Esophagus squamous epithelium (tissue), 5 donors: ENCODE results near the gene IFT43. TPM values are rescaled to one million over a fixed set of nuclear protein-coding genes. Genes with fewer than 3 reads are reported as not detected.
A peak's percentile ranks its signal among the peaks of the same experiment; 100 is the strongest.

Source experiments
- DNase-seq: peaks from one replicate; lab custom pipeline; 2025; lab: John Stamatoyannopoulos, UW
- H3K27ac ChIP-seq, 4 donors: fragments of 200-600 bp; sonication (generic); one replicate each; pipeline ENCODE4 v1.5.1; 2016 to 2019; ENCODE audit warnings: mild to moderate bottlenecking in 1 of 4
- H3K27me3 ChIP-seq, 4 donors: fragments of 200-600 bp; sonication (generic); 1 replicate in 3 of 4; 2 replicates in 1 of 4; pipeline versions ENCODE4 v1.5.1 to v1.6.0; 2017 to 2021; ENCODE audit warnings: antibody characterized with exemption in 1 of 4
- H3K36me3 ChIP-seq, 3 donors: fragments of 200-600 bp; sonication (generic); one replicate each; pipeline ENCODE4 v1.5.1; 2016 to 2019
- H3K4me1 ChIP-seq, 3 donors: fragments of 200-600 bp; sonication (generic); one replicate each; pipeline ENCODE4 v1.5.1; 2017 to 2019
- H3K4me3 ChIP-seq, 4 donors: fragments of 200-600 bp; sonication (generic); 1 replicate in 3 of 4; 2 replicates in 1 of 4; pipeline ENCODE4 v1.5.1; 2016 to 2019; ENCODE audit warnings: mild to moderate bottlenecking in 2 of 4, moderate library complexity in 1 of 4
- H3K9me3 ChIP-seq, 3 donors: fragments of 200-600 bp; sonication (generic); one replicate each; pipeline ENCODE4 v1.5.1; 2016 to 2019
- CTCF ChIP-seq, 6 experiments: fragments of 450-650 bp in 4 of 6; fragments of 200-600 bp in 2 of 6; sonication (generic) in 2 of 6; IDR thresholded peaks; one replicate each; pipeline ENCODE4 v1.5.1; 2016 to 2019; ENCODE audit warnings: antibody characterized with exemption in 6 of 6, mild to moderate bottlenecking in 4 of 6, moderate library complexity in 4 of 6
- POLR2A ChIP-seq, 4 donors: fragments of 450-650 bp; IDR thresholded peaks; one replicate each; pipeline ENCODE4 v1.6.1; 2017; ENCODE audit warnings: antibody characterized with exemption in 4 of 4, mild to moderate bottlenecking in 4 of 4, moderate library complexity in 3 of 4
- WGBS, 2 donors: methylation state at CpG; one replicate each; pipeline ENCODE4 v1.1.5; 2018; 5-methylcytosine and 5-hydroxymethylcytosine counted together
- intact Hi-C: fragments of 100-400 bp; cut with DNase I; formaldehyde crosslinking; loops from one replicate; pipeline ENCODE4 v1.15.0; 2022
- total RNA-seq, 4 donors: library from RNA; depleted of rRNA; stranded (reverse); fragments of >200 nt; gene quantifications; one replicate each; pipeline ENCODE4 v1.1.0, GENCODE V29; 2016
- donor health status: DM: yes; HTN: yes; CAD: no.

Gene IFT43
- total RNA-seq, 4 donors from 2014 or later: 15.4 to 28.8 (median 17.5) TPM

GRCh38 chr14:76097547-76097946, 112.0 kb downstream of the IFT43 start:
- 76 to 81% methylated on average over 4 to 7 of the region's 7 CpGs for WGBS, 2 donors
- Histone ChIP-seq H3K27me3 (peaks cover 0 to 12% (median 0%) of the 10 kb centered on the region in 4 donors), H3K27ac (no peak overlapping the region), H3K4me3 (no peak overlapping the region), H3K9me3 (no peaks in the 10 kb centered on the region), H3K4me1 (peaks cover 0 to 14% (median 0%) of the 10 kb centered on the region in 3 donors), H3K36me3 (no peaks in the 10 kb centered on the region)
- no peak for TF ChIP-seq POLR2A (IDR thresholded peaks at IDR 0.05)
- no peak for DNase-seq
- intact Hi-C loops: no loop called here

- 65 to 68% methylated on average over 5 to 8 of the region's 8 CpGs for WGBS, 2 donors
- intact Hi-C loops: no loop called here
- no peak for DNase-seq
- Histone ChIP-seq H3K4me1 (peaks cover 0 to 14% (median 0%) of the 10 kb centered on the region in 3 donors), H3K27me3 (peaks cover 0 to 12% (median 0%) of the 10 kb centered on the region in 4 donors), H3K36me3 (no peaks in the 10 kb centered on the region), H3K9me3 (no peaks in the 10 kb centered on the region), H3K4me3 (no peak overlapping the region), H3K27ac (peak overlapping the region in 2 of 4 donors; percentile 16 to 74)
- TF ChIP-seq CTCF (IDR thresholded peaks at IDR 0.05) (no peak), POLR2A (IDR thresholded peaks at IDR 0.05) (no peak)
Measured at GRCh38 chr14:76098047-76098446, 112.5 kb downstream of the IFT43 start.

GRCh38 chr14:76098916-76099675, 113.5 kb downstream of the IFT43 start:
- Histone ChIP-seq H3K9me3 (no peaks in the 10 kb centered on the region), H3K4me3 (no peak overlapping the region), H3K27me3 (peaks cover 0 to 12% (median 0%) of the 10 kb centered on the region in 4 donors), H3K27ac (peak overlapping the region in 3 of 4 donors; percentile 61 to 78 (median 74)), H3K36me3 (no peaks in the 10 kb centered on the region), H3K4me1 (peaks cover 0 to 14% (median 0%) of the 10 kb centered on the region in 3 donors)
- 87 to 91% methylated on average over 18 to 24 of the region's 28 CpGs for WGBS, 2 donors
- intact Hi-C loops: no loop called here
- TF ChIP-seq POLR2A (IDR thresholded peaks at IDR 0.05) (no peak), CTCF (IDR thresholded peaks at IDR 0.05) (no peak)
- no peak for DNase-seq

GRCh38 chr14:76100236-76100635, 114.7 kb downstream of the IFT43 start:
- 49 to 74% methylated on average over 11 to 12 of the region's 14 CpGs for WGBS, 2 donors
- Histone ChIP-seq H3K27me3 (peaks cover 0 to 17% (median 0%) of the 10 kb centered on the region in 4 donors), H3K27ac (peak overlapping the region; percentile 31 to 78 (median 68)), H3K36me3 (no peaks in the 10 kb centered on the region), H3K4me1 (peaks cover 0 to 14% (median 0%) of the 10 kb centered on the region in 3 donors), H3K4me3 (no peak overlapping the region), H3K9me3 (no peaks in the 10 kb centered on the region)
- TF ChIP-seq CTCF (IDR thresholded peaks at IDR 0.05): no peak
- TF ChIP-seq POLR2A (IDR thresholded peaks at IDR 0.05): no peak
- DNase-seq: no peak
- intact Hi-C loops: no loop called here

GRCh38 chr14:76101391-76102379, 116.1 kb downstream of the IFT43 start:
- Histone ChIP-seq H3K27me3 (peaks cover 0 to 17% (median 0%) of the 10 kb centered on the region in 4 donors), H3K9me3 (no peaks in the 10 kb centered on the region), H3K4me1 (peaks cover 0 to 14% (median 0%) of the 10 kb centered on the region in 3 donors), H3K36me3 (no peaks in the 10 kb centered on the region), H3K27ac (peak overlapping the region; percentile 13 to 78 (median 68)), H3K4me3 (no peak overlapping the region)
- intact Hi-C loops: no loop called here
- TF ChIP-seq POLR2A (IDR thresholded peaks at IDR 0.05): no peak
- TF ChIP-seq CTCF (IDR thresholded peaks at IDR 0.05): no peak
- DNase-seq: no peak
- WGBS, 2 donors: 54 to 60% methylated on average over 9 to 10 of the region's 10 CpGs
